Measurements from ENCODE around the gene CDON.

CDON gene

DNA sequence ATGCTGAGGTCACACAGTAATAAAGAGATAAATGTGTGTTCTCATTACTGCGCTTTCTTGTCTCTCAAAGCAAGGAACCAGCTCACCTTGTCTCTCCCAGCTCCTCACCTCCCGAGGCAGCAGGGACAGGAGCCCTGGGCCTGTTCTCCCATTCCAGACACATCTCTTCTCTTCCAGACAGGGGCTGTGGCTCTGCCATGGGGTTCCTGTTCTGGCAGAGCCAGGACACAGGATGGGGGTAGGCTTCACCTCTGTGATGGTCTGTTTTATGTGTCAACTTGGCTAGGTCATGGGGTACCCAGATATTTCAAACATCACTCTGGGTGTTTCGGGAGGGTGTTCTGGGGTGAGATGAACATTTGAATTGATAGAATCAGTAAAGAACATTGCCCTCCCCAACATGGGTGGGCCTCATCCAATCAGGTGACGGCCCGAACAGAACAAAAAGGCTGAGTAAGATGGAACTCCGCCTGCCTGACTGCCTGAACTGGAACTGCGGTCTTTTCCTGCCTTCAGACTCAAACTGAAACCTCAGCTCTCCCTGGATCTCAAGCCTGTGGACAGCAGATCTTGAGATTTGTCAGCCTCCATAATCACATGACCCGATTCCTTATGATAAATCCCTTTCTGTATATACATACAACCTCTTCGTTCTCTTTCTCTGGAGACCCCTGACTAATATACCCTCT lies 118.9 kb downstream of the CDON start:
- no peak for DNase-seq (ENCODE audit: low read depth)

DNA sequence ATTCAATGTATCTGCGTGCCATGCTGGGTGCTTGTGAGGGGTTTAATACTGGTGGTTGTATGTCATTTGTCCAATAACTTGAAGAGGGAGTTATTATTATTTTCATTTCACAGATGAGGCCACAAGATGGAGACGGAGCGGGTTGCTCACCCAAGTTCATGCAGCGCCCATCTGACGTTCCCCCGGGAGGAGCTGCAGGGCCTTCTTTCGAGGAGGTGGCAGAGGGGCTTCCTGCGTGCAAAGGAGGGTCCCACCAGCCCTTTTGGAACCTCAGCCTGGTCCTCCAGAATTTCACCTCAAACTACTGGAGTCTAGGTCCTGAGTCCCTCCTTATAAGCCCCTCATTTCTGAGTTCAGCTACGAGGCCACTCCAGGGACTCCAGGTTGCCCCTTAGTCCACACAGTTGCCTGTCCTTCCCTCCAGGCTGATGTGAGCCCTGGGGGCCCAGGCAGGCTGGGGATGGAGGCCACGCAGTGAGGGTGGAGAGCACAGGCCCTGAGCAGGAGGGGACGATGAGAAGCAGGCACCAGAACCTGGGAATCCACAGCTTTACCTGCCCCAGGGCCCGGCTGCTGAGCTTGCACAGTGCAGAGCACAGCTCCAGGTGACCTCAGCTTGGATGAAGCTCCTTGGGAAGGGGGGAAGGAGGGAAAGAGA lies 119.8 kb downstream of the CDON start:
- DNase-seq (ENCODE audit: low read depth): no peak

DNA sequence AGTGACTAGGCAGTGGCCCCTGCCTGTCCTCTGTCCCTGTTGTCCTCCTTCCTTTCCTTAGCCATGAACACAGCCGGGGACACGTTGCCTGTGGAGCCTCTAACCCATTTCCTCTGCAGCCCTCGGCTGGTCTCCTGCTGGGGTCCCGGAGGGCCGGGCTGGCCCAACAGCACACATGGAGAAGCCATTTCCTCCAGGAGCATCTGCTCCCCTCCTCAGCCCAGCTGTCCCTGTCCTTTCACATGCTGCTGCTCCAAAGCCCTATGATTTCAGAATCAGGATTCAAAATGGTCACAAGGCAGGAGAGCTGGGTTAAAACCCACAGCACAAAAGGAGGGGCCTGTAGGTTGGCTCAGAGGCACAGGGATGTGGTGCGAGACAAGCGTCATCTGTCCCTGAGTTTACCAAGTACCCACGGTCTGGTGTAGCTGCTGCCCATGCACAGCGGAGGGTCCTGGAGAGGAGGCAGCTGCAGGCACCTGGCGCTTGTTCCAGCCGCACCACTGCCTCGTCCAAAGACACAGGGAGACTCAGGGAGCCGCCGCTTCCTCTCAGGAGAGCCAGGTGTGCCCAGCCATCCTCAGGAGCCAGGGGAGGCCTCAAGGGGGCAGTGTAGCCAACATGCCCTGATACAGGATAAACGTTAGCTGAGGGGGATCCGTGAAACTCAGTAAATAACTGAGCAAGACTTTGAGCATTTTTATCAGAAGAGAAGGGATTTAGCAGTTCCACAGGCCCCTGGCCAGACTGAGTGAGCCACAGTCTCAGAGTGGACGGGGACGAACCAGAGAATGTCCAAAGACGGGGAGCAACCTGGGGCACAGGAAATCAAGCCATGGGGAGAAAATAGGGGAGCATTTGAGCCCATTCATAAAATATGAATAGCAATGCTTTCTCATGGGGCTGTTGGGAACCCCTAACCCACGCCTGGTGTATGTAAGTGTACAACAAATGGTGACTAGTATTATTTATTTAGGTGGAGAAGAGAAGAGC lies 120.8 kb downstream of the CDON start:
- DNase-seq (ENCODE audit: low read depth): no peak

DNA sequence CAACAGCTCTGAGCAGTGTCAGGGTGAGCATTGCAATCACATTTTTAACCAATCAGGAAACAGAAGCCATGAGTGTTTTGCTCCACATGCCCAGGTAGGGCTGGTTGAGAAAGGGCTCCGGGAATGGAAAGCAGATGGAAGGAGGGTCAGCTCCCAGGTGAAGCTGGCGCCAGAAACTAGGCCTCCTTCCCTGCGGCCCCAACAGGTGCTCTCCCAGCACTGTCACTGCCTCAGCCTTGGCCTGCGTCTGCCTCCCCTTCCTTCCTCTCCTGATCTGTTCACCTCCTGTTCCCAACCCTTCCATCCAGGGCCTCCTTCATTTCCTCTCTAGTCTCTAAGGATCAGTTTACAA lies 121.4 kb downstream of the CDON start:
- DNase-seq (ENCODE audit: low read depth): no peak

DNA sequence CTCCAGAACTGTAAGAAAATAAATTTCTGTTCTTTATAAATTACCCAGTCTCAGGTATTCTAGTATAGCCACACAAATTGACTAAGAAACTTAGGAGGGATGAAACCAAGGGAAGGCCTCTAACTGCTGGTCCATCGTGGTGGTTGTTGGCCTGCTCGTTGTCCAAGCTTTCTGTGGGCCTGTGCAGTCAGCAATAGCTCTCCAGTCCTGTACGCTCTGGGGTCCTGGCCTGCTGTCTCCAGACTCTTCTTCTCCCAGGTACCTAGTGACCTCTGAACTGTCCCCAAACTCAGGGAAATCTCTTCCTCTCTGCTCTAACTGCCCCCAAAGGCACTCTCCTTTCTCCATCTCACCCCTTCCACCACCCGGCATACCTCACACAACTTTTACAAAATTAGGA lies 122.5 kb downstream of the CDON start:
- no peak for DNase-seq (ENCODE audit: low read depth)

DNA sequence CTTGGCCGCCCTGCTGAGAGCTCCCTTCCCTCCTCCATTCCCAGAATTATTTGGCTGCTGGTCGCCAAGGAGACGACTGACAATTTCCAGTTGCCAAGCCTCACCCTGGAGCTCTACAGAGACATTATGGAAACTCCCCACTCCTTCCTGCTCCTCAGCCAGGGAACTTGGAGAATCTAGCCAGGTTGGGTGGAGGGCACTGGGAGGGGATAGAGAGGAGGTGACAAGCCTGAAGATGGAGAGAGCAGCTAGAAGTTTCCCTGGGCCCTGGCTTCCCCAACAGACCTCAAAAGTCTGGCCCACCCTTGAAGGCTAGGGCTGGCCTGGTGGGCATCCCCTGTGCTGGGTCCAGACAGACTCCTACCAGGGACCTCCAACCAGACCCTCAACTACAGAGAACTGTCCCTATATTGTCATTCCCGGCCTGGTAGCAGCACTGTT lies 123.6 kb downstream of the CDON start:
- no peak for DNase-seq (ENCODE audit: low read depth)

DNA sequence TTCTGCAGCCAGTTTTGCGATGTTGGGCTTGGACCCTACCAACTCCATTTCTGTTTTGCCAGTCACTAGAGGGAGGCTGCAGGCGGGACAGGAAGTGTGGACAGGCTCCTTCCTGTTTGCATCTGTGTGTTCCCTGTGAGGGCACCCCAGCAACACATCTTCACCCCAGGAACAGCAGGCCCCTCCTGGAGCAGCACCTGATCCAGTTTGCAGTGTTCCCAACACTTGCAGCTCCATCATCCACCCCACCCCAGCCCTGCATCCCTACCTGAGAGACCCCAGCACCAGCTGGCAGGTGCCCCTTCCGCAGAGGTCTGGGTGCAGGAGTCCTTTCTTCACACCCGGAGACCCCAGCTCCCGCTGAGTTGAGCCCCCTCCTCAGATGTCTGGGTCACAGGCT lies 124.2 kb downstream of the CDON start:
- no peak for DNase-seq (ENCODE audit: low read depth)

DNA sequence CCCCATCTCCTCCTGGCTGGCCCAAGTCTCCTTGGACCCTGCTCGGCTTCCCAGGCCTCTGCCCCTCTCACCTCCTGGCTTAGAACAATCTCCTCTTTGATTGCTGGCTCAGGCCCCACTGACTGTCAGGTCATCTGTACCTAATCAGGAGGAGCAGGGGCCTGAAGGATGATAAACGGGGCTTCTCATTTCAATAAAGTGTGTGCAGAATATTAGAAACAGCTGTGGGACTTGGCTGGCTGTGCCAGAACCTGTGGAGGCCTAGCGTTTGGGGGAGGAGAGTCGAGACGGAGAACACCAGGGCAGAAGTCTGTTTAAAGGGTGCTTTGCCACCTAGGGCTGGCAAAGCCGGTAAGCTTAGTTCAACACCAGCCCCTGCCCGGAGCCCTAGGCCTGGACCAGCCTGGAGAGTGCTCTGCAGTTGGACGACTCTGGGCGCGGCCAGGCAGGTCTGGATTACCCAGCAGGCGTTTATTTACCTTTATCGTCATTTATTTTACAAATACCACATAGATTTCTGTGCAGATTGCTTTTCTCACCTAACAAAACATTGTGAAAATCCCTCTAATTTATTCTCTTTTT lies 127.0 kb downstream of the CDON start:
- DNase-seq (ENCODE audit: low read depth): no peak

DNA sequence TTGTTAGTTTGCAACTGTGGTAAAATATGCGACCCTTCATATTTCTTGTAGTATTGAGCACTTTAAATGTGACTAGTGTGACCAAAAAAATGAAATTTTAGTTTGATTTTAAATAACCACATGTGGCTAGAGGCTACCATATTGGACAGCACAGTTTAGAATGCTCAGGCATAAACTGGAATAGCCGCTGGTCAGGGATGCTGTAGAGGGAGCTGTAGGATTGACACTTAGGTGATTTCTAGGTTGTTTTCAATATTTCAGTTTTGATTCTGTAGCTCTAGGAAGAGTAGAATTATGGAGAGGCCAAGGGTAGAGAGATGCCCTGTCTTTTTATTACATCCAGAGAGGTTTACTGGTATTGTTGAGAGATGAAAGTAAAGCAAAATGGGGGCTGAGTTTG lies 127.6 kb downstream of the CDON start:
- DNase-seq (ENCODE audit: low read depth): no peak

DNA sequence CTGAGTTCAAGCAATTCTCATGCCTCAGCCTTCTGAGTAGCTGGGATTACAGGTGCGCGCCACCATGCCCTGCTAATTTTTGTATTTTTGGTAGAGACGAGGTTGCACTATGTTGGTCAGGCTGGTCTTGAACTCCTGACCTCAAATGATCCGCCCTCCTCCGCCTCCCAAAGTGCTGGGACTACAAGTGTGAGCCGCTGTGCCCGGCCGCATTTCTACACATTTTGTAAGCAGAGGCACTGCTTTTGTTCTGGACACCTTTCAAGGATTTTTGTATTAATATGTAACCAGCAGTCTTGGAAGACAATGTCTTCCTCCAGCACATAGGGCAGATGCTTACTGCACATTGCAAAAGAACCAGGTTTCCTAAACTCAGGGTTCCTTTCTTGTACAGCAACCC lies 128.2 kb downstream of the CDON start:
- no peak for DNase-seq (ENCODE audit: low read depth)

DNA sequence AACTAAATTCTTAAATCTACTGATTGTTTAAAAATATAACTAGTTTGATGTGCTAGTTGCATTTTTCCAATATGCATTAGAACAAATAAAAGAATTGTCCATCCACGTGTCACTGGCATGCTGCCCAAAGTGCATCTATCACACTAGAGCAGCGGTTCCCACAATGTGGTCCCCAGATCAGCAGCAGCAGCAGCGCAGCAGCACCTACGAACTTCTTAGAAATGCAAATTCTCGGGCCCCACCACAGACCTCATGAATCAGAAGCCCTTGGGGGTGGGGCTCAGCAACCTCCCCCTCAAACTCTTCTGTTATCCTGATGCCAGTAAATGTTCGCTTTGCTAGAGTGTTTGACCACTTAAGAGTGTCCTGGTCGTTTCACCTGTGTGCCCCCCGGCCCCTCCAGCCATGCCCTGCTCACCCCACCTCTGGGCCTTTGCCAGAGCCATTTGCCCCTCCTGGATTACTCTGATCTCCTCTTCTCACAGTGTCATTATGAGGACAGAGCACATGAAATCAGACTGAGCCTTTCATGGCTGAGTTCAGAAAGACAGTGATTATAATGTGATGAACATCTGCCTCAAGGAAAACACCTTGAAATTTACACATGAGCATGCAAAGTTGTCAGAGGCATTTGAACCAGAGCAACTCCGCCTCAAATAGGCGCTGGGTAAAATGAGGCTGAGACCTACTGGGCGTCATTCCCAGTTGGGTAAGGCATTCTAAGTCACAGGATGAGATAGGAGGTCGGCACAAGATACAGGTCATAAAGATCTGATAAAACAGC lies 129.4 kb downstream of the CDON start:
- DNase-seq (ENCODE audit: low read depth): no peak

DNA sequence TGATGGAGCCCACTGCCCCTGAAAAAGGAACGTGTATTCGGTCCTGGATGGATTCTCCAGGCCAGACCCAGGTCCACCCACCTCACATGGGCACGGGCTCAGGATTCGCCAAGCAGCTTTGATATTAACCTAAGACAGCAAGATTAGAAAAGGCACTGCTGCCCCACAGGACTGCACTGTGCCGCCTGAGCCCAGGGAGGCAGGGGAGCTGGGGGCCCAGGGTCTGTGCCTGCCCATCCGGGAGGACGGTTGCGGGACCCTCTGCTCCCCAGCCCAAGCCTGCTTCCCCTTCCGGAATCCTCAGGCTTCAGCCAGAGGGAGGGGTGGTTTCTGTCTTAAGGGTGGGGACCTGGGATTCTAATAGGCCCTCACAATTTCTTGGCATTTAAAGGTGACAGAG lies 130.4 kb downstream of the CDON start:
- DNase-seq (ENCODE audit: low read depth): no peak

DNA sequence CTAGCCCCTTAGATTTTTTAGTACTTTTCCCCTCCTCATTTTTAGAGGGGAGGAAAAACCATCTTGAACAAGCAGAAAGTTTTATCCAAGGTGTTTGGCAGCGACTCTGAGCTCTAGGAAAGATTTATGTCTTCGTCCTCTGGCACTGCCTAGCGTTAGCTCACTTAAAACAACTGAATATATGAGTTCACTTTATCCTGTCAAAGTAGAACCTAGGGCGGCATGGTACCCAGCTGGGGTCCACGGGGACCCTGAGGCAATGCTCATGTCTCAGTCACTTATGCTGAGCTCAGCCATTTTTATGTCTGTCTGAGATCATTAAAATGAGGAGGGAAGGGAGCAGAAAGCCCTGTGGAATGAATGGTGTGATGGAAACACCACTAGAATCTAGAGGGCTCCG lies 131.0 kb downstream of the CDON start:
- DNase-seq (ENCODE audit: low read depth): no peak

DNA sequence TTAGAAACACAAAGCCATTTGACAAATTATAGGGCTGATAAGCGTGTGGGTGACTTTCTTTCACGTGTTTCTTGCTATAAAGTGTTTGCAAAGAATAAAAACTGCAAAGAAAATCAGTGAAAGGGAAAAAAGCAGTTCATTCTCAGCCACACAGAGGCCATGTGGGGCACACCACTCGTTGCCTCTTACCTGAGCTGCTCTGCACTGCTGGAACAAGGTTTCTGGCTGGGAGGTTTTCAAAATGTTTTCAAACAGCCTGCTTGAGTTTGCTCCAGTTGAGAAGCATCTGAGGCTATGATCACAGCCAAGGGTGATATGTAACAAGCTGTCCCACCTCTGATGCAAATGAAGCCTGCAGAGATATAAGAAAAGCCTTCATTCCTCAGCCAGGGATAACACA lies 131.6 kb downstream of the CDON start:
- no peak for DNase-seq (ENCODE audit: low read depth)

DNA sequence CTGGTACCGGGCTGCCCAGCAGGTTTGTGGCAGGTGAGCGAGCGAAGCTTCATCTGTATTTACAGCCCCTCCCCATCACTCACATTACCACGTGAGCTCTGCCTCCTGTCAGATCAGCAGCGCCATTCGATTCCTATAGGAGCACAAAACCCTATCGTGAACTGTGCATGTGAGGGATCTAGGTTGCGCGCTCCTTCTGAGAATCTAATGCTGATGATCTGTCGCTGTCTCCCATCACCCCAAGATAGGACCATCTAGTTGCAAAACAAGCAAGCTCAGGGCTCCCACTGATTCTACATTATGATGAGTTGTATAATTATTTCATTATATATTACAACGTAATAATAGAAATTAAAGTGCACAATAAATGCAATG lies 132.6 kb downstream of the CDON start:
- DNase-seq (ENCODE audit: low read depth): no peak

DNA sequence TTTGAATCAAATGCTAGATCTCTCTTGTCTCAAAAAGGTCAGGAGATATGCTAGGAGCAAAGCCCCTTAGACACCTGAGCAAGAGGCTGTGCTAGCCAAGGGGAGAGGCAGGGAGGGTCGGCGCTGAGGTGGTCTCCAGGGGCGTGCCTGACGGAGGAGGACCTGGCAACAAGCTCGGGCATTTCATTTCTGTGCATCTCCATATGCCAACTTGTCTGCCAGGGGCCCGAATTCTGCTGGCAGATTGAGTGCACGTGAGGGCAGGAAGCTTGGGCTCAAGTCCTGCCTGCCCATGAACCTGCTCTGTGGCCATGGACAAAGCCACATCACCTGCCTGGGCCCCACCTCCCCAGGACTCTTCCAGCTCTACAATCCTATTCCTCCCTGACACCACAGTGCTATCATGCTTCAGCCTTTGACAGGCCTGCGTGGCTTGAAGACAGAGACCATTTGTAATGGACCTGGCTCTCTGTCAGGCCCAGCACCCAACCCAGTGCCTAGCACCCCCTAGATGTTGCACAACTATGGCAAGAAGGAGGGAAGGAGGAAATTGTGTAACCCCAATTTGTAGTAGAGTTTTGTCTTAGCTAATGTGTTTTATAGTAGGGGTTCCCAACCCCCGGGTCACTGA lies 133.1 kb downstream of the CDON start:
- no peak for DNase-seq (ENCODE audit: low read depth)

DNA sequence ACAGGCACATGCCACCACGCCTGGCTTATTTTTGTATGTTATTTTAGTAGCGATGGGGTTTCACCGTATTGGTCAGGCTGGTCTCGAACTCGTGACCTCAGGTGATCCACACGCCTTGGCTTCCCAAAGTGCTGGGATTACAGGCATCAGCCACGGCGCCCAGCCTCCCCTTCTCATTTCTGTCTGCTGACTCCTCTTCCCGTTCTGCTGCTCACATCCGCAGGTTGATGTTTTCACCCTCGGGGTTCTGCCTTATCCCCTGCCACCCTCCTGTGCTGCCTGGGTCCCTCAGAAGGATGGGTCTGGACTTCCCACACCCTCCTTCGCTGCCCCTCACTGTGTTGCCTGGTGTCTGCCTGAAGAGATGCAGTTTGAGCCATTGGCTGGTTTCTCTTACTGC lies 136.0 kb downstream of the CDON start:
- no peak for DNase-seq (ENCODE audit: low read depth)

DNA sequence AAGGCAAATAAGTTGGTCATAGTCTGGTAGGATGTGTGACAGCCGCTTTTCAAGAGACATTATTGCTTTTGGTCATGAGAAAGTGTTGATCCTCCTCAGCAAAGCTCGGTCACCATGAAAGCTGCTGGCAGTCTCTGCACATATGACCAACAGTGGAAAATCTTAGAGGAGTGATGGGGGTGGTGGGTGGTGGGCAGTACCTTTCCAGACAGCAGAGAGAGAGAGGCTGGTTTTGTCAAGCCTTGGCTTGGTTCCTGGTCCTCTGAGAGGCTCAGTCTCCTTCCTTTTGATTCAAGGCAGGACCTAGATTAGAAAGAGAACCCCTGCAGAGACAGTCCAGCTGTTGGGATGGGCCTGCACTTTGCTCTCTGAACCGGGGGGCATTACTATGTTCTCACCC lies 136.9 kb downstream of the CDON start:
- DNase-seq (ENCODE audit: low read depth): no peak

DNA sequence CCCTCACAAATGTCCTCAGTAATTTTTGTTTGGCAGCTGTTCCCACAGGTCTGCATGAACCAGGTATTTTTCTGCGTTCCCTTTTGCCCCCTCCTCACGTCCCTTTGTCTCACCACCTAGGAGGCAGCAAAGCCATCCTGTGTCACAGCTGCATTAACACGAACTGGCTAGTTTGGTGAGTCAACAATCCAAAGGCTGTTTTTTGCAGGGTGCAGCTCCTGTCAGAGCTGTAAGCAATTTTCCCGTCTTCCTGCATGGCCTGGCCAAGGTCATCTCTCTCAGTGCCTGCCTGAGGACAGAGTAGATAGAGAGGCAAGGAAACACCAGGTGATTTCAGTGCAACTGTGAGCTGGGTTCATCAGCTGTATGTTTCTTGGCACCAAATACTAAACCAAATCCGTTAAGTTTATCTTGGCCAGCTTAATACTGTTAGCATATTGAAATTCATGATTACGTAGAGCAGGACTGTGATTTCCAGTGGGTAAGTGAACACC lies 137.4 kb downstream of the CDON start:
- no peak for DNase-seq (ENCODE audit: low read depth)

DNA sequence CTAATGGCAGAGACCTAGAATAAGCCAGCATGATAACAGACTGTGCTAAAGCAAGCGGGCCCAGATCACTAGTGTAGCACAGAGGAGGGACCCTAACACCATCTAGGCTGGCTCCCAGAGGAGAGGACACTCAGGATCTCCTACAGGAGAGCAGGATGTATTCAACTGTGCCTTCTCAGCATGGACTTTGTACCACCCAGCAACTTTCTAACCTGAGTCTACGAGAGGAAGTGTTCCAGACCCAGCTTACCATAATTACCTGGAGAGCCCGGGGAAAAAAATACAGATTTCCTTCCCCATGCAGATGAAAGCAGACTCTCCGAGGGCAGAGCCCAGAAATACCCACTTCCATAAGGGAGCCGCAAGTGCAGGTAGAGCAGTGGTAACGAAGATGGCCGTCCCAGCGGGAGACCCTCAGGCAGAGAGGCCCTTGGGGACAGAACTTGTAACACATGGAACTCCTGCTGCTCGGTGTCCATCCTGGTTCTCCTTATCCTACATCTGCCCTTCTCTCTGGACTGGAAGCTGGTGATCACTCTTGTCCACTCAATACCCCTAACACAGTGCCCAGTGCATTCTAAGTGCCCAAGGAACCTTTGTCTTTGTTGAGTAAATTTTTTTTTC lies 138.2 kb downstream of the CDON start:
- DNase-seq (ENCODE audit: low read depth): no peak

DNA sequence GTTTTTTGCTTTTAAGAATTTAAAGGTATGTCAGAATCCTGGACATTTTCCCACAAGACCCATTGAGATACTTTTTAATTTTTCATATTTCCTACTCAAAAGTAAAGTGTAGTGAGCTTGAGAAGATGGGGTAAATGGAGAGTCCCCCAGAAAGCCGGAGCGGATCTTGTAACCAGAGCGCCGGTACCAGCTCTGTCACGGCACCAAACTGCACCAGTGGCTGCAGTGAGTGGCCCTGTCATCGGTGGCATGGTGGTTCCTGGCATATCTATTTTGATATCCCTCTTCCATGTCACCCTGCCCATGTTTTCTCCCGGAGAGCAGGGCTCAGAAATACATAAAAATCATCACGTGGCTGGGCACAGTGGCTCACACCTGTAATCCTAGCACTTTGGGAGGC lies 139.0 kb downstream of the CDON start:
- DNase-seq (ENCODE audit: low read depth): no peak

All from stimulated activated CD8-positive, alpha-beta memory T cell treated with anti-CD3 and anti-CD28 coated beads, Interleukin-12 subunit alpha, Interleukin-12 subunit beta, amount 100 ng/mL, for 4 hours (primary cell).